A673 (cell line): Measurements from ENCODE around the gene PPP2R3B. TPM values are rescaled to one million over a fixed set of nuclear protein-coding genes. Genes with fewer than 3 reads are reported as not detected.

ENCODE experiments used
- BruUV-seq: library from RNA; stranded (reverse); fragments of 400-500 nt; replicated peaks from 2 replicates; lab custom pipeline; 2021; lab: Mats Ljungman, UMichigan
- CTCF ChIA-PET: fragments of 300-600 bp; sonication (Branson Sonifier 250); formaldehyde crosslinking; loops from one replicate; lab custom pipeline; 2022; ENCODE audit warnings: antibody characterized with exemption; lab: Charles Lee
- POLR2A ChIA-PET: fragments of 300-600 bp; sonication (Branson Sonifier 250); formaldehyde crosslinking; loops from one replicate; lab custom pipeline; 2022; ENCODE audit warnings: antibody characterized with exemption; ENCODE audit not compliant: low non-redundant PET; lab: Charles Lee
- DNase-seq: peaks from one replicate; pipeline ENCODE4 v3.0.0-alpha.2; 2015; ENCODE audit warnings: low spot score
- H3K27ac ChIP-seq: fragments of 200-600 bp; sonication (generic); 2 replicates; pipeline ENCODE4 v1.5.1; 2016; ENCODE audit warnings: mixed run types, low read depth, mild to moderate bottlenecking, mixed read lengths, antibody characterized with exemption, low read length; ENCODE audit not compliant: poor library complexity, severe bottlenecking
- H3K27me3 ChIP-seq: fragments of 200-600 bp; sonication (generic); replicated peaks from 2 replicates; pipeline ENCODE4 v1.6.1; 2017; ENCODE audit warnings: mixed run types, low read depth, mild to moderate bottlenecking, mixed read lengths, antibody characterized with exemption, low read length; ENCODE audit not compliant: insufficient read depth, poor library complexity
- H3K36me3 ChIP-seq: fragments of 200-600 bp; sonication (generic); 2 replicates; pipeline ENCODE4 v1.6.1; 2016; ENCODE audit warnings: mixed run types, mild to moderate bottlenecking, mixed read lengths, antibody characterized with exemption, low read length; ENCODE audit not compliant: insufficient read depth, poor library complexity, severe bottlenecking
- H3K4me1 ChIP-seq: fragments of 200-600 bp; sonication (generic); 2 replicates; pipeline ENCODE4 v1.6.1; 2017; ENCODE audit warnings: mixed run types, mild to moderate bottlenecking, mixed read lengths, antibody characterized with exemption, low read length; ENCODE audit not compliant: insufficient read depth, poor library complexity, severe bottlenecking
- H3K4me3 ChIP-seq: fragments of 200-600 bp; sonication (generic); 2 replicates; pipeline ENCODE4 v1.5.1; 2016; ENCODE audit warnings: low read depth, mixed run types, mild to moderate bottlenecking, mixed read lengths, low read length; ENCODE audit not compliant: poor library complexity, severe bottlenecking
- H3K9me3 ChIP-seq: fragments of 200-600 bp; sonication (generic); 2 replicates; pipeline ENCODE4 v1.6.1; 2016; ENCODE audit warnings: mixed run types, low read depth, mild to moderate bottlenecking, mixed read lengths, antibody characterized with exemption, low read length; ENCODE audit not compliant: poor library complexity, severe bottlenecking
- CTCF ChIP-seq: fragments of 300-800, 200-600 bp; sonication (generic); conservative IDR thresholded peaks from 2 replicates; pipeline ENCODE4 v1.5.1; 2017; ENCODE audit warnings: low read depth, mild to moderate bottlenecking, antibody characterized with exemption, low read length, moderate library complexity, mixed read lengths
- EZH2 ChIP-seq: fragments of 200-600 bp; sonication (generic); IDR thresholded peaks from 2 replicates; pipeline ENCODE4 v1.6.1; 2017; ENCODE audit warnings: borderline replicate concordance, low read depth, mild to moderate bottlenecking, mixed read lengths, antibody characterized with exemption, low read length; ENCODE audit not compliant: poor library complexity, severe bottlenecking
- intact Hi-C: fragments of 100-400 bp; cut with micrococcal nuclease; formaldehyde crosslinking; loops from one replicate; pipeline ENCODE4 v1.10.0; 2022; ENCODE audit not compliant: unreplicated experiment
- total RNA-seq: library from RNA; stranded (reverse); gene quantifications from 2 replicates; pipeline ENCODE4 v1.2.3, GENCODE V29; 2021

The PPP2R3B gene
- total RNA-seq, 1 experiment from 2014 or later: 43.6 TPM

GRCh38 chrX:332496-332860 lies 54.2 kb downstream of the PPP2R3B start:
- intact Hi-C loops: no loop called here
- Histone ChIP-seq H3K4me3 (no peak overlapping the region), H3K27me3 (no peaks in the 10 kb centered on the region), H3K36me3 (no peaks in the 10 kb centered on the region), H3K27ac (no peak overlapping the region), H3K4me1 (peaks cover 7% of the 10 kb centered on the region), H3K9me3 (no peaks in the 10 kb centered on the region)
- CTCF ChIA-PET: no interaction called here
- TF ChIP-seq EZH2 (no peak), CTCF (no peak)
- BruUV-seq: no TSS peak
- POLR2A ChIA-PET: no interaction called here
- DNase-seq: no peak

GRCh38 chrX:331825-332495 lies 54.7 kb downstream of the PPP2R3B start:
- TF ChIP-seq CTCF (no peak), EZH2 (no peak)
- BruUV-seq: no TSS peak

GRCh38 chrX:331151-331824 lies 55.4 kb downstream of the PPP2R3B start:
- no peak overlapping the region for H3K4me3 ChIP-seq
- intact Hi-C loops: no loop called here
- CTCF ChIA-PET: no interaction called here
- POLR2A ChIA-PET: no interaction called here
- H3K27me3 ChIP-seq: no peaks in the 10 kb centered on the region
- TF ChIP-seq CTCF: no peak
- no peak for TF ChIP-seq EZH2
- peaks cover 7% of the 10 kb centered on the region for H3K4me1 ChIP-seq
- H3K27ac ChIP-seq: no peak overlapping the region
- BruUV-seq: no TSS peak
- DNase-seq: peak; percentile 56
- no peaks in the 10 kb centered on the region for H3K36me3 ChIP-seq
- no peaks in the 10 kb centered on the region for H3K9me3 ChIP-seq

More at GRCh38 chrX:331825-332495, 54.7 kb downstream of the PPP2R3B start:
- POLR2A ChIA-PET: no interaction called here
- Histone ChIP-seq H3K27ac (no peak overlapping the region), H3K27me3 (no peaks in the 10 kb centered on the region), H3K4me3 (no peak overlapping the region), H3K9me3 (no peaks in the 10 kb centered on the region), H3K36me3 (no peaks in the 10 kb centered on the region), H3K4me1 (peaks cover 7% of the 10 kb centered on the region)
- DNase-seq: no peak
- intact Hi-C loops: no loop called here
- CTCF ChIA-PET: no interaction called here
